CD8-positive, alpha-beta memory T cell (primary cell): ENCODE results near the gene LRIT2. TPM values are rescaled to one million over a fixed set of nuclear protein-coding genes. Genes with fewer than 3 reads are reported as not detected.

Source experiments
- CTCF ChIA-PET: fragments of 350-600 bp; sonication (Branson Sonifier 250); formaldehyde crosslinking; loops from one replicate; lab custom pipeline; 2021; ENCODE audit warnings: antibody characterized with exemption; lab: Charles Lee
- POLR2A ChIA-PET: fragments of 350-600 bp; sonication (Branson Sonifier 250); formaldehyde crosslinking; loops from one replicate; lab custom pipeline; 2021; ENCODE audit warnings: antibody characterized with exemption; lab: Charles Lee
- DNase-seq, 5 donors: peaks; one replicate each; pipeline versions ENCODE4 v3.0.0 to v3.0.0-alpha.2; 2020 to 2022; ENCODE audit warnings: mixed read lengths in 1 of 5
- H3K27ac ChIP-seq: one replicate; pipeline ENCODE4 v1.7.0; 2013; ENCODE audit warnings: low read depth, mild to moderate bottlenecking, low read length, moderate library complexity
- H3K27me3 ChIP-seq: 2 replicates; pipeline ENCODE4 v1.7.0; 2013; ENCODE audit warnings: low read length, mild to moderate bottlenecking; ENCODE audit not compliant: insufficient read depth, poor library complexity, severe bottlenecking
- H3K36me3 ChIP-seq: 2 replicates; pipeline ENCODE4 v1.7.0; 2013; ENCODE audit warnings: mild to moderate bottlenecking, low read length, moderate library complexity; ENCODE audit not compliant: insufficient read depth
- H3K4me1 ChIP-seq: 2 replicates; pipeline ENCODE4 v1.7.0; 2013; ENCODE audit warnings: mild to moderate bottlenecking, low read length, moderate library complexity; ENCODE audit not compliant: insufficient read depth
- H3K4me3 ChIP-seq: 2 replicates; pipeline ENCODE4 v1.7.0; 2013; ENCODE audit warnings: mild to moderate bottlenecking, low read length
- H3K9me3 ChIP-seq: 2 replicates; pipeline ENCODE4 v1.7.0; 2013; ENCODE audit warnings: mild to moderate bottlenecking, low read length
- H3K27ac Mint-ChIP-seq, 8 donors: one replicate each; pipeline ENCODE4 v1.8.0; 2020 to 2021; ENCODE audit warnings: mixed read lengths in 8 of 8, mild to moderate bottlenecking in 6 of 8, inconsistent platforms in 3 of 8, moderate library complexity in 3 of 8
- H3K27me3 Mint-ChIP-seq, 2 donors: one replicate each; pipeline ENCODE4 v1.8.0; 2020 to 2021; ENCODE audit warnings: mixed read lengths in 2 of 2, mild to moderate bottlenecking in 1 of 2, moderate library complexity in 1 of 2
- H3K36me3 Mint-ChIP-seq, 3 donors: one replicate each; pipeline ENCODE4 v1.8.0; 2020 to 2021; ENCODE audit warnings: mixed read lengths in 3 of 3, inconsistent platforms in 1 of 3, mild to moderate bottlenecking in 1 of 3
- H3K4me1 Mint-ChIP-seq, 3 donors: one replicate each; pipeline ENCODE4 v1.8.0; 2020 to 2021; ENCODE audit warnings: mixed read lengths in 3 of 3, inconsistent platforms in 1 of 3, mild to moderate bottlenecking in 1 of 3
- H3K4me3 Mint-ChIP-seq, 7 donors: one replicate each; pipeline ENCODE4 v1.8.0; 2020 to 2021; ENCODE audit warnings: mixed read lengths in 7 of 7, mild to moderate bottlenecking in 6 of 7, moderate library complexity in 4 of 7, inconsistent platforms in 2 of 7
- H3K9me3 Mint-ChIP-seq, 5 donors: one replicate each; pipeline ENCODE4 v1.8.0; 2020 to 2022; ENCODE audit warnings: mixed read lengths in 5 of 5, mild to moderate bottlenecking in 3 of 5, moderate library complexity in 2 of 5, inconsistent platforms in 1 of 5
- polyA plus RNA-seq: library from polyadenylated mRNA; unstranded; fragments of 300-500 nt; fragmentation: Illumina TruSeq; gene quantifications from one replicate; pipeline ENCODE4 v1.2.3, GENCODE V29; 2021
- total RNA-seq, 2 experiments: library from RNA; stranded (reverse); gene quantifications; one replicate each; pipeline ENCODE4 v1.2.3, GENCODE V29; 2021

Gene LRIT2
- total and polyA plus RNA-seq, 3 experiments from 2014 or later: not detected

DNA sequence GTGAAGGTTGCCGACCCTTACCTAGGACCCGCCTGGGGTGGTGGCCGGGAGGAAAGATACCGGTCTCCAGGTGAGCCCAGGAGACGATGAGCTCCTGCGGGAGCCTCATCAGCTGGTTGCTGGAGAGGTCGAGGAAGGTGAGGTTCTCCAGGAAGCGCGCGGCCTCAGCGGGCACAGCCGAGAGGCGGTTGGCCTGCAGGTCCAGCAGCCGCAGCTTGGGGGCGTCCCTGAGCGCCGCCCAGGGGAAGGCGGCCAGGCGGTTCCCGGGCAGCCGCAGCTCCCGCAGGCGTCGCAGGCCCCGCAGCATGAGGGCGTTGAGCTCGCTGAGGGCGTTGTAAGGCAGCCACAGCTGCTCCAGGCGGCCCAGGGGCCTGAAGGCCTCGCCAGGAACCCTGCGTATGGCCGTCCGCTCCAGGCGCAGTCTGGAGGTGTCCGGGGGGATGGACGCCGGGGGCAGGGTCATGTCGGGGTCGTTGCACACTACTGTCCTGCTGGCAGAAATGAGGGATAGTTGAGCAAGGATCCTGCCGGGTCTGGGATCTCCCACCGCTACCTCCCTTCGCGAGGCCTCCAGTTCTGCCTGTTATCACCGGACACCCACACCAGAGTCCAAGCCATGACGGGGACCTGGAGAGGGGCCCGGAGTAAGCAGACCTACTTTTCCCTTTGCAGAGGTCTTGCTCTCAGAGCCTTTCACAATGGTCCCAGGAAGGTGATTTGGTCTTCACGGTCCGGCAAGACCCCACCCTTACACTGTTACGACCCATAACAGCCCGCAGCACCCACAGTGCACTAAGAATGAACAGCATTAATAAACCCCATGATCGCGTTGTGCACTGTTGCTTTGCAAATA lies 12.1 kb upstream of the LRIT2 start:
- no peaks in the 10 kb centered on the region for H3K36me3 ChIP-seq
- Mint-ChIP-seq H3K27me3 (peaks cover 17 to 42% of the 10 kb centered on the region in 2 donors), H3K4me3 (no peak overlapping the region), H3K4me1 (no peaks in the 10 kb centered on the region), H3K36me3 (no peaks in the 10 kb centered on the region), H3K9me3 (no peaks in the 10 kb centered on the region), H3K27ac (no peak overlapping the region)
- DNase-seq: no peak
- POLR2A ChIA-PET: no interaction called here
- no peaks in the 10 kb centered on the region for H3K4me1 ChIP-seq
- no peaks in the 10 kb centered on the region for H3K9me3 ChIP-seq
- no peaks in the 10 kb centered on the region for H3K27me3 ChIP-seq
- CTCF ChIA-PET: no interaction called here
- no peak overlapping the region for H3K4me3 ChIP-seq
- H3K27ac ChIP-seq: no peak overlapping the region

DNA sequence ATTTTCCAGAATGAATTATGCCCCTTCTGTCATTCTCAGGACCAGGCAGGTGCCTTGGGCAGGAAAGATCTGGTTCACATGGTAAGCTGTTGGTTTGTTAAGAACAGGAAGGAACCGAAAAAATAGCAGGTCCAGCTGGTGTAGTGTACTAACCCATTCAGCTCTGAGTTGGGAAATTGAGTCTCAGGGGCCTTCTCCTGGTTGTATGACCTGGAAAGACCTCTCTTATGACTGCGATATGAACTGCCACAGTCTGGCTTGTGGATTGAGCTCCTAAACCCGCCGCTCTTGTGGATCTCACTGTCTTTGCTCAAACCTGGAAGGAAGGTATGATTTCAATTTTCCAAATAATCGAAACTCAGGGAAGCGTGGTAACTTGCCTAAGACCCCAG lies 11.5 kb upstream of the LRIT2 start:
- no peaks in the 10 kb centered on the region for H3K9me3 Mint-ChIP-seq
- no peak overlapping the region for H3K27ac Mint-ChIP-seq
- H3K4me1 Mint-ChIP-seq: no peaks in the 10 kb centered on the region
- H3K4me3 Mint-ChIP-seq: peak overlapping the region in 1 of 7 donors; percentile 51
- H3K4me1 ChIP-seq: no peaks in the 10 kb centered on the region
- DNase-seq: no peak
- CTCF ChIA-PET: no interaction called here
- H3K9me3 ChIP-seq: no peaks in the 10 kb centered on the region
- no peaks in the 10 kb centered on the region for H3K36me3 ChIP-seq
- no peak overlapping the region for H3K4me3 ChIP-seq
- peaks cover 17 to 48% of the 10 kb centered on the region in 2 donors for H3K27me3 Mint-ChIP-seq
- POLR2A ChIA-PET: no interaction called here
- no peak overlapping the region for H3K27ac ChIP-seq
- H3K36me3 Mint-ChIP-seq: no peaks in the 10 kb centered on the region
- no peaks in the 10 kb centered on the region for H3K27me3 ChIP-seq

DNA sequence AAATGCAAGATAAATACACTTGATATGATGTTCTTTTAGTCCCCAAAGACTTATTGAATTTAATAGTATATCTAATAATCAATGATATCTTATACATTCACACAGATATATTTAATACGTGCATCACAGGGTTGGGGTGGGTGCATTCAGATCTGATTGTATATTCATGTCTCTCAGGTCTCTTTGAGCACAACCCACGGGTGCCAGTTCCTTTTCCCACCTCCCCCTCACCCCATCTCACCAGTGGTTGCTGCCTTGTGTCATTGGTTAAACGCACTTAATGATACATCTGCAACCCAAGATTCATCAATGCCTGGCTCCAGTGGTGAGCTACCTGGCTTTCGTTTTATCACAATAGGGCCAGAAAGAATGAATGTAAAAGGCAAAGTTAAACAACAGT lies 9.8 kb upstream of the LRIT2 start:
- POLR2A ChIA-PET: no interaction called here
- no peak overlapping the region for H3K4me3 Mint-ChIP-seq

DNA sequence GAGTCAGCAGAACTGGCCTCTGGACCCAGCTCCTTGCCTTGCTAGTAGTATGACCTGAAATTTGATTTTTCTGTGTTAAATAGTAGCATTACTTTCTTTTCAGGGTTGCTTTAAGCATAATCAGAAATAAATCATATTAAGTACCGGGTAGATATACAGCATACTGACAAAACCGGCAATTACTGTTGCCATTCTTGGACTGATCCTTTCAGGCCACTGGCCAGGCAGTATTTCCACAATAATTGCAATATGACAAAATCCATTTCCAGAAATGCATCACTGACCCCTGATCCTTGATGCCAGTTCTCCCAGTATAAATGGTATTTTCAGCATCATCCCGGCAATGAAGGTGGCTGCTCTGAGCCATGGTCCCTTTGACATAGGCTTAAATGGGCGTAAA lies 9.1 kb upstream of the LRIT2 start:
- H3K27me3 Mint-ChIP-seq: peaks cover 13 to 55% of the 10 kb centered on the region in 2 donors
- no peak for DNase-seq

More for the DNA sequence above, 9.8 kb upstream of the LRIT2 start:
- Mint-ChIP-seq H3K36me3 (no peaks in the 10 kb centered on the region), H3K9me3 (no peaks in the 10 kb centered on the region), H3K27ac (no peak overlapping the region), H3K27me3 (peaks cover 13 to 52% of the 10 kb centered on the region in 2 donors), H3K4me1 (no peaks in the 10 kb centered on the region)
- H3K27me3 ChIP-seq: no peaks in the 10 kb centered on the region
- H3K27ac ChIP-seq: no peak overlapping the region
- H3K36me3 ChIP-seq: no peaks in the 10 kb centered on the region
- H3K9me3 ChIP-seq: no peaks in the 10 kb centered on the region
- no peak for DNase-seq
- H3K4me3 ChIP-seq: no peak overlapping the region
- H3K4me1 ChIP-seq: no peaks in the 10 kb centered on the region
- CTCF ChIA-PET: no interaction called here

DNA sequence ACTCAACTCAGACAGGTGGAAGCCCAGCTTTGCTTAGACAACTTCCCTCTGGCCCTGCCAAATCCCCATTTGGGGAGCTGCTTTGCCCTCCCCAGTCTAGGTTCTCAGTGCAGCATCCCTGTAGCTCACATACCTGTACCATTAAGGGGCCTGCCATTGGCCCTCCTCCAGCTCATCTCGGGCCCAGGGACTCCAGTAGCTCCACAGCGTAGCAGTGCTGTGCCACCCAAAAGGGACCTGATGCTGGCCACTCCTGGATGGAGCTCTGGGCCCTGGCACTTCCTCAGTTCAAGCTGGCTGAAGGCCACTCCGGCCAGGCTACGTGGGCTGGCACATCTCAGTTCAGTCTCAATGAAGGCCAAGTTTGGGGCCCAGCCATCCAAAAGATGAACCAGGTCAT lies 8.6 kb upstream of the LRIT2 start:
- Histone ChIP-seq H3K4me1 (no peaks in the 10 kb centered on the region), H3K27me3 (no peaks in the 10 kb centered on the region), H3K4me3 (no peak overlapping the region), H3K9me3 (no peaks in the 10 kb centered on the region), H3K36me3 (no peaks in the 10 kb centered on the region), H3K27ac (no peak overlapping the region)
- CTCF ChIA-PET: interaction anchor here (1.1 kb wide), 1 partner anchor 12 kb away, joined by 4 read pairs; no protein-coding TSS in a partner anchor
- POLR2A ChIA-PET: no interaction called here
- Mint-ChIP-seq H3K4me1 (no peaks in the 10 kb centered on the region), H3K4me3 (no peak overlapping the region), H3K36me3 (no peaks in the 10 kb centered on the region), H3K27me3 (peaks cover 12 to 60% of the 10 kb centered on the region in 2 donors), H3K27ac (no peak overlapping the region), H3K9me3 (no peaks in the 10 kb centered on the region)
- no peak for DNase-seq

More for the DNA sequence above, 9.1 kb upstream of the LRIT2 start:
- no peaks in the 10 kb centered on the region for H3K36me3 ChIP-seq
- no peaks in the 10 kb centered on the region for H3K27me3 ChIP-seq
- Mint-ChIP-seq H3K9me3 (no peaks in the 10 kb centered on the region), H3K4me3 (no peak overlapping the region), H3K4me1 (no peaks in the 10 kb centered on the region), H3K36me3 (no peaks in the 10 kb centered on the region), H3K27ac (no peak overlapping the region)
- no peak overlapping the region for H3K27ac ChIP-seq
- H3K9me3 ChIP-seq: no peaks in the 10 kb centered on the region
- no peaks in the 10 kb centered on the region for H3K4me1 ChIP-seq
- POLR2A ChIA-PET: no interaction called here
- CTCF ChIA-PET: no interaction called here
- H3K4me3 ChIP-seq: no peak overlapping the region

DNA sequence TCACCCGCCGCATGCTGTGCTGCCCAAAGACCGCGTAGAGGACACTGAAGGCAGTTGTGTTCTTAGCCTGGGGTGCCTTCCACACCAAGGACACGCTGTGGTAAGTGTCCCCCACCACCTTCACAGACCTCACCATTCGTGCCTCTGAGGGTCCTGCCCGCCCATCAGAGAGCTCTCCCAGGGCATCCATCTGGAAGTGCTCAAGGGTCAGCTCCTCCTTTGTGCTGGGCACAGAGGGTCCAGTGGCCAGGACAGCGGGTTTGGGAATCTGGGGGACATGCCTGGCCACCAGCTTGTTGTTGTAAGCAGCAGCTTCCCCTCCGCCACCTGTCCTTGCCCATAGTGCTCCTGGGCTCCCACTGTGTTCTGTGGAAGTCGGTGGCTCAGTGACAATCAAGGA lies 7.0 kb upstream of the LRIT2 start:
- POLR2A ChIA-PET: no interaction called here
- Mint-ChIP-seq H3K27ac (no peak overlapping the region), H3K4me1 (no peaks in the 10 kb centered on the region), H3K36me3 (no peaks in the 10 kb centered on the region), H3K9me3 (no peaks in the 10 kb centered on the region), H3K27me3 (peaks cover 7 to 64% of the 10 kb centered on the region in 2 donors), H3K4me3 (no peak overlapping the region)
- CTCF ChIA-PET: no interaction called here
- H3K9me3 ChIP-seq: no peaks in the 10 kb centered on the region
- no peaks in the 10 kb centered on the region for H3K27me3 ChIP-seq
- no peaks in the 10 kb centered on the region for H3K36me3 ChIP-seq
- no peaks in the 10 kb centered on the region for H3K4me1 ChIP-seq
- no peak for DNase-seq
- H3K27ac ChIP-seq: no peak overlapping the region
- H3K4me3 ChIP-seq: no peak overlapping the region

DNA sequence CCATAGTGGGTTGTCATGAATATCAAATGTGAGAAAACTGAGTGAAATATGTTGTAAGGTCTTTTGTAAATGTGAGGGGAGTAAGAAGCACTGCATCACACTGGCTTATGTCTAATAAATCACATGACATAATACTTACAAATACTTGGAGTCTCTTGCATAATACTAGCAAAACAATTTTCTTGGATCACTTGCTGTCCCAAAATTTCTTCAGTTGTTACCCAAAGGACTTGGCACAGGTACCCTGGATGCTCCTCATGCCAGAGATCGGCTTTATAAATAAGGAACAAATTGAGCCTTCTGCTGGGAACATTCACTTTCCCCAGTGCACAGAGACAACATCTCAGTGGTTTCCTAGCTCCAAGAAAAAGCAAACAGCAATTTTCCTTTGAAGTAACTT lies 5.0 kb upstream of the LRIT2 start:
- no peaks in the 10 kb centered on the region for H3K9me3 ChIP-seq
- no peaks in the 10 kb centered on the region for H3K27me3 ChIP-seq
- no peak overlapping the region for H3K27ac Mint-ChIP-seq
- POLR2A ChIA-PET: no interaction called here
- no peak overlapping the region for H3K27ac ChIP-seq
- no peaks in the 10 kb centered on the region for H3K36me3 Mint-ChIP-seq
- no peaks in the 10 kb centered on the region for H3K36me3 ChIP-seq
- no peak overlapping the region for H3K4me3 ChIP-seq
- no peak for DNase-seq
- H3K9me3 Mint-ChIP-seq: no peaks in the 10 kb centered on the region
- CTCF ChIA-PET: no interaction called here
- no peaks in the 10 kb centered on the region for H3K4me1 ChIP-seq
- H3K4me1 Mint-ChIP-seq: no peaks in the 10 kb centered on the region
- no peak overlapping the region for H3K4me3 Mint-ChIP-seq
- H3K27me3 Mint-ChIP-seq: peaks cover 3 to 71% of the 10 kb centered on the region in 2 donors

DNA sequence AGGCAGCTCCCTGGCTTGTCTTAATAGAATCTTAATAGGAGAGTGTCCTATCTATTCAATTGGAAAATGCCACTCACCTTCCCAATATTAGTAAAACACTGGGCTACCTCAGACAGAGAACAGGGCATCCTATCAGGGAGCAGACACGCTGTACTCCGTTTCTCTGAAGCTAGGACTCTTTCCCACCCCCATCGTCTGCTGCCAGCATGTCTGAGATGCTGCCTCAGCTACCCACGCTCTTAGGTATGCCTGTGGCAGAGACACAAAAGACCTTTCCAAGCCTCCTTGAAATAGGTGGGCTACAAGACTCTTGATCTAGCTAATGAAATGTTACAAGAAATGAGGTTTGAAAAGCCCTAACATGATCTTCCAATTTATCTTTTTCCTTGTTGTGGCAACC lies 2.5 kb upstream of the LRIT2 start:
- Histone ChIP-seq H3K9me3 (no peaks in the 10 kb centered on the region), H3K4me1 (no peaks in the 10 kb centered on the region), H3K4me3 (no peak overlapping the region), H3K27me3 (no peaks in the 10 kb centered on the region), H3K27ac (no peak overlapping the region), H3K36me3 (no peaks in the 10 kb centered on the region)
- H3K4me1 Mint-ChIP-seq: no peaks in the 10 kb centered on the region
- H3K27ac Mint-ChIP-seq: no peak overlapping the region
- DNase-seq: no peak
- no peaks in the 10 kb centered on the region for H3K36me3 Mint-ChIP-seq
- H3K9me3 Mint-ChIP-seq: no peaks in the 10 kb centered on the region
- H3K27me3 Mint-ChIP-seq: peaks cover 6 to 73% of the 10 kb centered on the region in 2 donors
- ChIA-PET POLR2A (no interaction called here), CTCF (no interaction called here)
- H3K4me3 Mint-ChIP-seq: no peak overlapping the region
